GM18520 (cell line): ENCODE data around the gene HTR5A.

Experiments used
- ATAC-seq: cut with Tn5 transposase; IDR thresholded peaks from one replicate; pipeline ENCODE4 v1.9.1; 2021; ENCODE audit not compliant: unreplicated experiment

Gene HTR5A

GRCh38 chr7:155136619-155137243 lies 66.6 kb downstream of the HTR5A start:
- no peak for ATAC-seq
